A673 (cell line): ENCODE measurements around the gene KLHL14.

Source experiments
- CTCF ChIP-seq: fragments of 300-800, 200-600 bp; sonication (generic); conservative IDR thresholded peaks from 2 replicates; pipeline ENCODE4 v1.5.1; 2017; ENCODE audit warnings: low read depth, mild to moderate bottlenecking, antibody characterized with exemption, low read length, moderate library complexity, mixed read lengths
- EZH2 ChIP-seq: fragments of 200-600 bp; sonication (generic); IDR thresholded peaks from 2 replicates; pipeline ENCODE4 v1.6.1; 2017; ENCODE audit warnings: borderline replicate concordance, low read depth, mild to moderate bottlenecking, mixed read lengths, antibody characterized with exemption, low read length; ENCODE audit not compliant: poor library complexity, severe bottlenecking

GRCh38 chr18:32776561-32776960, 3.7 kb upstream of the KLHL14 start:
- TF ChIP-seq CTCF, result no peak
- no peak for TF ChIP-seq EZH2
